ENCODE measurements around the gene TEX19. TPM values are rescaled to one million over a fixed set of nuclear protein-coding genes. Genes with fewer than 3 reads are reported as not detected.

Gene TEX19
- polyA plus RNA-seq, 1 donor = not detected

DNA sequence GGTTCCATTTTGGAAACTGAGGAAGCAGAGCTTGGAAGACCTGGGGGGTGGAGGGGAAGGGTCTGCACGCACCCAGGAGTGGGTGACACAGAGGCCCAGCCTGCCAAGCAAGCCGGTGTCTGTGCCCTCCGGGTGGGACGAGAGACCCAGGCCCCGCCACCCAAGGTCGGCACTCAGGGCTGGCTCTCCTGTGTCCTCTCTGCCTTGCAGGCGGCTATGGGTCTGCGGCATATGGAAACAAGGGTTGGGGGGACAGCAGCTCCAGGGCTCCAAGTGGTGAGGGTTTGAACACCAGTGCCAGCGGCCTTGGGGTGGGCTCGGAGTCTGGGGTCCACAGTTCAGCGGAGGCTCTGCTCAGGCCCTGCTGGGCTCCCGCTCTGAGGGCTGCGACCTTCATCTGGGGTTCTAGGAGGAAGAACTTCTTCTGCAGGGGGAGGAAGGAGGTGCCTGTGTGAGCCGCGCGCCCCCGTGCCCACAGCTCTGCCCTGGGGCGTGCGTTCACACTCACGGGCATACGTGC is 37.0 kb upstream of the TEX19 start:
- no peak for DNase-seq (ENCODE audit: low read depth)

DNA sequence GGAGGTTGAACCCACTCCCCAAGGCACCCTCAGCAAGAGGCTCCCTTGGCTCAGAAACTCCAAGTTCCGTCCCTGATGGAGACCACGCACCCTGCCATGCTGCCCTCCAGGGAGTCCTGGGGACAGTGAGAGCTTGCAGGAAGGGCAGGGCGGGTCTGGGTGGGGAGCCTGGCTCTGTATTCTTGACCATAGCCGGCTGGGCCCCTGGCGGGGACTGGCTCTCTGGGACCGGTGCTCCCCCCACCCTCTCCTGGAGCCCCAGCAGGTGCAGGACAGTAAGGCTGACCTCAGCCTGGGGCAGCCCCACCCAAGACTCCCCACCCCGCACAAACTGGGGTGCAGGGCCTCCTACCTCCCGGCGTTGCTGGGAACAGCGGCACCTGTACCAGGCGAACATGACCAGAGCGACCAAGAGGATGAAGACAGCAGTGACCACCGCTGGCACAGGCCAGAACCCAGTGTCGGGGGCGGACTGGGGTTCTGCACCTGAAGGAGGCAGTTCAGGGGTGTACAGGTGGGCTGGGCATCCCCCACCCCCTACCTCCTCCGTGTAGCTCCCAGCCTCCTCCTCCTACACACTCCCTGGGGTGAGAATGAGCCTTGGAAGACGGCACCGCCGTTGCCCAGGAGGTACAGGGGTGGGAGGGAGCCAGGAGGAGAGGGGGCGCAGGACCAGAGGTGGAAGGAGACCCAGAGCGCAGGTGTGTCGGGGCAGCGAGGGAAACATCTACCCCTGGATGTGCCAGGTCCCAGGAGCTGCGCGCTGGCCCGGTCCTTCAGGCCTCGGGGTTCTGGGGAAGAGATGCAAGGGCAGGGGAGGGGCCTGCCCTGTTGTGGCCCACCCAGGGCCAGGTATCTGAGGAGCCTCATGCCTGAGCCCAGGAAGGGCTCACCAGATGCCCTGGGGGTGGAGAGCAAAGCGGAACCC is 36.3 kb upstream of the TEX19 start:
- DNase-seq (ENCODE audit: low read depth) = no peak

DNA sequence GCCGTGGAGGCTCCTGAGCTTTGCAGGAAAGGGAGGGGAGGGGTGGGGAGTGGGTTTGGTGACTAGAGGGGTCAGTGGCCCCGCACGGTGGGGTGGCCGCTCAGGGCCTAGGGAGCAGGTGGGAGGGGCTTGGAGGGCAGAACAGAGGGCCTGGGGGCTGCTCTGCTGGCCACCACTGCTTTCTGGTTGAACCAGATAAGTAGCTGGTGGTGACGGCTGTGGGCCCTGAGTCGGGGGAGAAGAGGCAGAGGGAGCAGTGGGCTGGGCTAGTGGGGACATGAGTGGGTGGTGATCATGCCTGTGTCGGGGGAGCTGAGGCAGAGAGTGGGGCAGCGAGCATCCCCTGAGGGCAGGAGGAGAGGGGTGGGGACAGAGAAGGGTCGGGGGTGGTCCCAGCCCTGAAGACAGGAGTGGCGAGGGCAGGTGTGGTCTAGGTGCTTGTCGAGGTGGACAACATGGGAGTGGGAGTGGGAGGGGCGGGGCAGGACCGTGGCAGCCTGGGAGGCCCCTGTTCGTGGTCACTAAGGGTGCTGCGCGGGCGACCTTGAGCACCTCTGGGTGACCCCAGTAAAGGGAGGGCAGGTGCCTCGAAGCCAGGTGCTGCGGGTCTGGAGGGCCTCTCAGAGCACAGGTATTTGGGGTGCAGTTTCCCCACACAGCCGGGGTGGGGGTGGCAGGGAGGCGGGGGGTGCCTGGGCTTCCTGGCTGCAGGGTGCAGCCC is 35.4 kb upstream of the TEX19 start:
- DNase-seq (ENCODE audit: low read depth) = no peak

DNA sequence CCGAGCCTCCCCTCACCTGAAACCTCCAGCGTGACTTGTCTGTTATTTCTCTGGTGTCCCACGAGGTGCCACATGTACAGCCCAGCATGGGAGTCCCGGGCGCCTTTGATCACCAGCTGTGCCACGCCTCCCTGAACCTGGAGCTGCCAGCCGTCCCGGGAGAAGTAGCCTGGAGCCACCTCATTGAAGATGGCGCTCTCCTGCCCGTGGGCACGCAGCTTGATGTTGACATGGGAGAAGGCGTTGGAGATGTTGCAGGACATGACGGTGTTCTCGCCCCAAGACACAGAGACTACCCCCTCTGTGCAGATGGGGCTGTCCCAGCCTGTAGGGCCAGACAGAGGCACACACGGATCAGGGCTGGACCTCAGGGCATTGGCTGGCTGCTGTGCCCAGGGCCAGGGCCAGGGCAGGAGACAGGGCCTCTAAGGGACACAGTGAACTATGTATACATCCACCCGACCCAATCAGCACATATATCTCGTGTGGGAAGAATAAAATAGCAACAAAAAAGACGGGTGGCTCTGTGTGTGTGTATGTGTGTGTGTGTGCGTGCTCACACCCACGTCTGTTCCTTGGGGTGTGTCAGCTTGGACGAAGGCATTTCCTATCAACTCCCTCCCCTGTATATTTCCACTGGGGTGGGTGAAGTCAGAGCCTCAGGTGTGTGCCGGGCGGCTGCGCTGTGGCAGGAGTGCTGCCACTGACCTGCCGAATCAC is 34.3 kb upstream of the TEX19 start:
- no peak for DNase-seq (ENCODE audit: low read depth)

DNA sequence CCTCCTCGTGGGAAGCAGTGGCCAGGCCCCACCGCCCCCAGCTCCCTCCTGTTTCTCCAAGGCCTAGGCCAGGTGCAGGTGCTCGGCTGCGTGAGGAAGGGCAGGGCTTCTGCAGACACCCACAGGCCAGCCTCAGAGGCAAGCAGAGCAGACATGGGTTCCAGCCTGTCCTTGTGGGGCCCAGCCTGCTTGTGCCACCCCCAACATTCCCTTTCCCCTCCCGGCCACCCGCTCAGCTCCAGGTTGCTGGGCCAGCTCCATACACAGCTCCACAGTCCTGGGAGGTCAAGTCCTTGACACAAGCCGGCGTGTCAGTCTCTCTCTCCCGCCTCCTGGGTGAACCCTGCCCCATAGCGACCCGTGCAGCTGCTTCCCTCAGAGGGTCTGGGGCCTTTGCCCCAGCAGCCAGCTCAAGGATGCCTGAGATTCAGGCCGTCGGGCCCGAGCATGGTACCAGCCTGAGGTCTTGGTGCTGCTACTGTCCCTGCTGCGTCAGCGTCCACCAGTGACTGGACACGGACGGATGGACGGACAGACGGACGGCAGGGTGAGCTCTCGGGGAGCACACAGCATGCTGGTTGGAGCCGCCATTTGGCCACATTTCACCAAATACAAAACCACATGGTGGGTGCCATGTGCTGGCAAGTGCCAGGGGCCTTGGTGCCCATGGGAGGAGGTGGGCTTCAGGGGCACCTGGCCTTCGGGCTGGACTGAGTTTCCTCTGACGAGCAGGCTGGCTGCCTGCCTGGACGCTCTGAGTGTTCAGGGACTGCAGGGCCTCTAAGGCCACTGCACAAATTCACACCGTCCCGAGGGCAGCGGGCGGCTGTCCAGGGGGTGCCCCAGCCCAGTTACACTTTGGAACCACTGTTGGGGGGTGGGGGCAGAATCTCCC is 33.5 kb upstream of the TEX19 start:
- no peak for DNase-seq (ENCODE audit: low read depth)

DNA sequence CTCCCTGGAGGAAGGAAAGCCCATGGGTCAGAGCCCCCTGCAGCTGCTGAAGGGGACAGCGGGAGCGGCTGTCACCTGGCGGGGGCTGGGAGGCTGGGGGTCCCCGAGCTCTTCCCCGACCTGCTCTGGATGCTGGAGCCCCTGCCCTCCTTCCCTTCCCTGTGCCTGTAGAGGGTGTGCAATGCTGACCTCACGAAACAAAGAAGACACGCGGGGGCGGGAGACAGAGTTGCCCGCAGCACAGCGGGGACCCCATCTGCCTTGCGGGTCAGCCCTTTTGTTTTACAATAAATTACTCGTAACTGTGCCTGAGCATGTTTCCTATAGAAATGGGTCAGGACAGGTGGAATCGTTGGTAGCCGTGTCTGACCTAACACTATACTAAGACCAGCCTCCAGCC is 31.8 kb upstream of the TEX19 start:
- DNase-seq (ENCODE audit: low read depth) = no peak

DNA sequence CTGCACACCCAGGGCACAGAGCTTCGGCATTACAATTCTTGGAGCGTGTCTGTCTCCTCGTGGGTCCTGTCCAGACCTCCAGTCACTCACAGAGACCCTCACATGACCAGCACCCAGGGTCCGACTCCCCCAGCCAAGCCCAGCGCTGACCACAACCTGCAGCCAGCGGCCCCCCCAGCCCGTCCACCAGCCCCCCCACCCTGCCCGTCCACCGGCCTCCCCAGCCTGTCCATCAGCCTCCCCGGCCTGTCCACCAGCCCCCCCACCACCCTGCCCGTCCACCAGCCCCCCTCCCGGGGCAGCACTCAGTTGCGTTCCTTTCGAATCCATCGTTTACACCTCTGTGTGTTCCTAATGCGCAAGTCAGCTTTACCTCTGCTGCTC is 31.3 kb upstream of the TEX19 start:
- no peak for DNase-seq (ENCODE audit: low read depth)

DNA sequence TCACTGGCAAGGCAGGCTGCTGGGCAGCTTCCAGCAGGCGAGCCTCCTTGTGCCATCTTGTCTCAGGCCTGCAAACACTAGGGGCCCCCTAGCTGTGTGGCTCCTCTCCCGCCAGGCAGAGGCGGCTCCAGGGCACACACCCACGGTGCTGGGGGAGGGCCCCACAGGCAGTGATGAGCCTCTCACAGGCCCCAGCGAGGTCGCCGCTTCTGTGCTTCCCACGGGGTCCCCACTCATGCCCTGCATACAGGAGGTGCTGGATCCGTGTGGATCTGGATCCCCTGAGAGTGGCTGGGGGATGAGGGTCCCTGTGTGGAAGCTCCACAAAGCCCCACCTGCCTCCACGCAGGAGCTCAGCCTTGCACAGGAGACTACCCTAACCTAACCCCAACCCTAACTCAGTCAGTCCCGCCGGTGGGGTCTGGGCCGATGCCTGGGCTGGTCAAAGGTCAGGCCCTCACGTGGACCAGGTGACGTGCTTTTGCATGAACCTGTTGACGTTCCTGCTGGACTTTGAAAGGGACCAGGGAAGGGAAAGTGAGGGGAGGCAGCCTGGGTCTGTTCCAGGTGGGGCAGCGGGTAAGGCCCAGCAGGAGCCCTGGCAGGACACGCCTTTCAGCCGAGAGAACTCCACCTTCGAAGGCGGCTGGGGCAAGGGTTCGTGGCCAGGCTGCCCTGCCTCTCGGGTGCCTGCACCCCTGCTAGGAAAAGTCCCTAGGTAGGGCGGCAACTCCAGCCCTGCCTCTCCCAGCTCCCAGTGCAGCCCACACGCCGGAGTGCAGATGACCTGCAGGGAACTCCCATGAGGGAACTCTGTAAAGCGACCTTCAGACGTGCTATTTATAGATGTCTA is 30.7 kb upstream of the TEX19 start:
- DNase-seq (ENCODE audit: low read depth) = no peak

DNA sequence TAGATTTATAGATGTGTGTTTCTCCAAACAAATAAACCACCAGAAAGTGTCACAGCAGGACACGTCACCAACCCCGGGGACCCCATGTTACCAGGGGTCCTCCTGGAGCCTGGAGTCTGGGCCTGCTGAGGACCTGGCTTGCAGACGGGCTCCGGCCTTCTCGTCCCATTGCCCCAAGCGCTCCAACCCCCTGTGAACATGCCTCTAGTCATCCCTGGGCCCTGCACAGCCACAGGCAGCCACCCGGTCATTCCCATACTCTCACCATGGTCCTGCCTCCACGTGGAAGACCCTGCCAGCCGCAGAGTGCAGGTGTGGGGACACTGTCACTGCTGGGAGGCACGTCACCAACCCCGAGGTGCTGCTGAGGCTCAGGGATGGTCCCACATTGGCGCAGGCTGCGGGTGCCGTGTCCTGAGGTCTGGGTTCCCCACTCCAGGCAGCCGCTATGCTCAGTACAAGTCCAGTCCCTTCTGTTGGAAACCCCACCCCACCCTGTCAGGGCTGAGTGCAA is 30.0 kb upstream of the TEX19 start:
- DNase-seq (ENCODE audit: low read depth) = no peak

DNA sequence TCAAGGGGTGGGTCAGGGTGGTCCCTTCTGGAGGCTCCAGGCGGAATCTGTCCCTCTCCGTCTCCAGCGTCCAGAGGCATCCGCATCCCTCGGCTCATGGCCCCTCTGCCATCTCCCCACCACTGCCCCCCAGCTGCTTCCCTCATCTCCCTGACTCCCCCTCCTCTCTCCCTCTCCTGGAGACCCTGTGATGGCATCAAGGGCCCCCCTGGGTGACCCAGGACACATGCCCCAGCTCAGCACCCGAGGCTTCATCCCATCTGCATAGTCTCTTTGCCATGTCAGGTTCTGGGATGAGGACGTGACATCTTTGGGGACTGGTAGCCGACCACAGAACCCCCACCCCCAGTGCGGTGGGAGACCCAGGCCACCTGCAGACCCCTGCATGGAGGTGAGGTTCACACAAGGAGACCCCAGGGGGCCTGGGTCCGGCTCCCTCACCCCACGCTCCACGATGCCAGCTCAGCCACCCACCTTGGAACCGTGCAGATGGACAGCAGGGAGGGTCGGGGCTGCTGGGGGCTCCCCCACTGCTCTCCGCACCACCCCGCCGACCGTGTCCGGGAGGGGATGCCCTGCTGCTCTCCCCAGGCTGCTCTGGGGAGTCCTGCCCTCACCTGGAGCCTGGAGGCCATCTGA is 29.2 kb upstream of the TEX19 start:
- DNase-seq (ENCODE audit: low read depth) = no peak

DNA sequence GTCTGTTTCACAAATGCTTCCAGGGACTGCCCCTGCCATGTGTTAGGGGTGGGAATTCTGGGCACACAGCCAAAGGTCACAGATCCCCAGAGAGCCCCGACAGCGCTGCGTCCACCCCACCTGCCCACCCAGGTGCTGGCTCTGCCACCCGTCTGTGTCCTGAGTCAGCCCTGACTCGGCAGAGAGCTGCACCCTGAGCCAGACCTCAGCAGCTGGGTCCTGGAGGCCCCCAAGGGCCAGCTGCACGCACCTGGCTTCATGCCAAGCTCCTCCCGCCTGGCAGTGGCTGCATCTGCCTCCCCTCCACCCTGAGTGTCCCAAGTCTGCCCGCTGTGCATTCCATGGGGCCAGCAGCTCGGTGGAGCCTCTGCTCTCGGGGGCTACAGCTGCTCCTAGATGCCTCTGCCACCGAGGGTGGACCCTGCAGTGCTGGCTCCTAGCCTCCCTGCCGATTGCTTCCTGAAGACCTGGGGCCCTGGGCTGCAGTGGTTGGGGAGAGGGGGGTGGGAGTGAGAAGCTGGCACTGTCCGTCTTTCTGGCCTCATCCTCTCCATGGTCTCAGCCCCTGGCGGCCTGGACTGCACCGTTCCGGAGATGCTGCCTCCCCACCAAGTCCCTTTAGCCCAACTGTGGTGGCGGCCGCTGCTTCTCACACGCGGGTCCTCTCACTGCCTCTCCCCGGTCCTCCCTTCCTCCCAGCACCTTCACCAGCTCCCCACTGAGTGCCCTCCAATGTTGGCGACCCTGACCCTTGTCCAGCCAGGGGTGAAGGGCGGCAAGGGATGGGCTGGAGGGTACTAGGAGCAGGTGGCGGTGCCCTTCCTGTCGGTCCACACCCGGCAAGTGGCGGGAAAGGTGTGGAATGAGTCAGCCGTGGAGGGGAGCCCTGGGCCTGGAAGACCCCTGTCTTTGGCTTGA is 28.5 kb upstream of the TEX19 start:
- DNase-seq (ENCODE audit: low read depth) = no peak

DNA sequence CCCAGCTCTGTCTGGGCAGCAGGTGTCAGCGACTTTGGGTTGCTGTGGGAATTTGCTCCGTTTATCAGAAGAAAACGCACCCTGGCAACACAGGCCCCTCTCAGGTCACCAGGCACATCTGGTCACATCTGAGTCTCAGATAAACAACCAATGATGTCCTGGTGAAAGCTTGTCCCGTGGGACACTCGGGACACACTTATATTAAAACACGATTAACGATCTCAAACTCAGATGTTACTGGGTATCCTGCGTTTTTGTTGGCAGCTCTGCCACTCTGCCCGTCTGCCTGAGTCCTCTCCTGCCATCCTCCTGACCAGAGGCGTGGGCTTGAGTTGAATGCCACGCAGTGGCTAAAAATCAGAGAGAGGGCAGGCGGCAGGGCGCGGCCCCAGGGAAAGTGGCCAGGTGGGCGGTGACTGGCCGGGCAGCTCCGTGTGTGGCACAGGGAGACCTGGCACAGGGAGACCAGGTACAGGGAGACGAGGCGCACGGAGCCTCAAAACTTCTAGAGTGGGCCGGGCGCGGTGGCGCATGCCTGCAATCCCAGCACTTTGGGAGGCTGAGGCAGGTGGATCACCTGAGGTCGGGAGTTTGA is 27.6 kb upstream of the TEX19 start:
- DNase-seq (ENCODE audit: low read depth) = no peak

DNA sequence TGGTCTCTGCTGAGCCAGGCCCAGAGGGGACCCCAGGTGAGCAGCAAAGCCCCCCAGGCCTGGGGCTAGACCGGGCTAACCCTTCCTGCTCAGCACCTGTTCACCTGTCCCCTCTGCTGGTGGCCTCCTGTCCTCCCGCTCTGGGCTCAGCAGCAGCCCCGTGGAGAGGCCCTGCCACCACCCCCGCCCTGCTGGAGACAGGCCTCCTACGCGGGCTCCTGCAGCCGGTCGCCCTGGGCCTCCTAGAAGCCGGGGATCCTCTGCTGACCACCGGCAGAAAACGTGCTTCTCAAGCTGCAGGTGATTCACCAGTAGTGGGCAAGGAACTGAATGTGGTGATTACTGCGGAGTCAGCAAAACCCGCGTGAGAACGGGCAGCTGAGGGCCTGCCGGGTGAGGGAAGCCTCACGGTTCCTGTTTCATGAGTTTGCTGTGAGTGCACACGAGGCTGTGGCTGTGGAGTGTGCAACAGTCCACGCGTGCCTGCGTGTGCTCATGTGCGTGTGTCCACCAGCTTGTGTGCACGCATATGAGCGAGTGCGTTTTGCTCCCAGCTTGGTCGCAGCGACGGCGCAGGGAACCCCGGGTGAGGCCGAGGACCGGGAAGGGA is 26.3 kb upstream of the TEX19 start:
- DNase-seq (ENCODE audit: low read depth) = no peak

DNA sequence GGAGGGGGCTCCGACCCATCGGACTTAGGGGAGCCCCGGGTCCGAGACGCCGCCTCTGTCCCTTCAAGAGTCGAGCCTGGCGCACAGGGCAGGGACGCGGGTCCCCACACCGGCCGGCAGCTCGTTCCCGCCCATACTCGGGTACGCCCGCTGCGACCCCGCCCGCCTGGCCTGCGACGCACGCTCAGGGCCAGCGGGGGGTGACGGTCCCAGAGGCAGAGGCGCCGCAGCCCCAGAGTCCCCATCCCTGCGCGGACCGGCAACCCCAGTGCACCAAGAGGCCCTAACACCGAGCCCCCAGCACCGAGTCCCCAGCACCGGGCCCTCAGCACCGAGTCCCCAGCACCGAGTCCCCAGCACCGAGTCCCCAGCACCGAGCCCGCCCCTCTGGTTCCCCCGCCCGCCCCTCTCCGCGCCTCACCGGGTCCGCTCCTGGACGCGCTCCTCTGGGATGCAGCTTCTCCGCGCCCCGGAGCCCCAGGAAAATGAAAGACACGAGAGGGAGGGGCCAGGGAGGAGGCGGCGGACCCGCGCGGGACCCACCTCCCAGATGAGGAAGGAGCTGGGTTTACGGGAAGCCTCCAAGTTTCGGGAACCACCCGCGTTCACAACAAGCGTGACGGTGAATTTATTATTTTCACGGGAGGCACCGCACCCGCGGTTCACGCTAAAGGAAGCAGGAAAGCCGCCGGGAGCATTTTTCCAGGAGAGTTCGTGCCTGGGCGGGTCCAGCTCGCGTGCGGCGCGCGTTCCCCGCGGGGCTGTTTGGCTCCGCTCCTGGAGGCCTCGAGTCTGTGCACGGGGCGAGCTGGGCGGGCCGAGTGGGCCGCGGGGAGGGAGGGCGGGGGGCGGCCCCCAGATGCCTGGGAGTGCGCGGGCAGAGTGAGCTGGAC is 25.5 kb upstream of the TEX19 start, which contains the start of gene SECTM1:
Gene SECTM1, minus strand, starts transcription at position 488 of the 893 bp plus-strand sequence. CDS start 6,526 bp downstream, outside the sequence.
- no peak for DNase-seq (ENCODE audit: low read depth)

DNA sequence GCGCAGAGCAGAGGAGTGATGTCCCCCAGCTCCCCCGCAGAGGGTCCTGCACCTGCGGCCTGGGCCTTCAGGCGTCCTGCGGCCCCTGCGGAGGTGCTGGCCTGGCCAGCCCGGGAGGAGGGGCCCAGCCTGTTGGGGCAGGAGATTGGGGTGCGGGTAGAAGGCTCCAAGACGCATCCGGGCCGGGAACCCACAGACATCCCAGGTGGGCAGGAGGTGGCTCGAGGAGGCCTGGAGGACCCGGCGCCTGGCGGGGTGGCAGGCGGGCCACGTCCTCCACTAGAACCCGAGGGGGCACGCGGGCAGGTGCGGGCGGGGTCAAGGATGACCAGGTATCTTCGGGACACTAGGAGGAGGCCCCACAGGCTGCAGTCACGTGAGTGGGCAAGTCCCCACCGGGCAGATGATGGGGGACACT is 24.8 kb upstream of the TEX19 start:
- DNase-seq (ENCODE audit: low read depth) = no peak
